GM19099 (cell line): ENCODE results near the gene GZMM.

Source experiments
- POLR2A ChIP-seq: IDR thresholded peaks from 3 replicates; pipeline ENCODE4 v1.6.1; 2011; ENCODE audit warnings: low read depth; ENCODE audit not compliant: insufficient read length; ENCODE audit errors: extremely low read depth

The GZMM gene

DNA sequence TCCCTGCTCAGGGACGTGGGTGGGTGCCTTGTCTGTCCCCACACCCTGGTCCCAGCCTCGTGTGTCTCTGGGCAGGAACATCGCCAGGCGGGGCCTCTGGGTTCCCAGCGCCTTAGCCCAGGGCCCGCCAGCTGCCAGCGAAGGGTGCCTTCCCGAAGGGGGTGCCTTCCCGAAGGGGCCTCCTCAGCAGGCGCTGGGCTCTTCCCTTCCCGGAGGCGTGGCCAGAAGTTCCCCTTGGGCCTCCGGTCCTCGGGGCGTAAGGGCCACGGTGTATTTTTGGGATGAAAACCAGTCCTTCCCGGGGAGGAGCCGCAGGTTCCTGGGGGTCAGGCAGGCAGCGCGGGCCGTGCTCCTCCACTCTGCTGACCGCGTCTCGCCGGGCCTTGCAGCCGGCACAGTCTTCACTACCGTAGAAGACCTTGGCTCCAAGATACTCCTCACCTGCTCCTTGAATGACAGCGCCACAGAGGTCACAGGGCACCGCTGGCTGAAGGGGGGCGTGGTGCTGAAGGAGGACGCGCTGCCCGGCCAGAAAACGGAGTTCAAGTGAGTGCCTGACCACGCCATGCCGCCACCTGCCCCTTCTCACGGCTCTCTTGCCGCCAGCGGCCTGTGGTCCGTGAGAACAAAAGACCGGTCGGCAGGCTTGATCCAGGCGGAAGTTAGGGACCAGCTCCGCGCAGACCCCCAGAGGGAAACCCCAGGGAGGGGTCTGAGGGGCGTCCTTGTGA is 35.4 kb downstream of the GZMM start:
- no peak for TF ChIP-seq POLR2A

DNA sequence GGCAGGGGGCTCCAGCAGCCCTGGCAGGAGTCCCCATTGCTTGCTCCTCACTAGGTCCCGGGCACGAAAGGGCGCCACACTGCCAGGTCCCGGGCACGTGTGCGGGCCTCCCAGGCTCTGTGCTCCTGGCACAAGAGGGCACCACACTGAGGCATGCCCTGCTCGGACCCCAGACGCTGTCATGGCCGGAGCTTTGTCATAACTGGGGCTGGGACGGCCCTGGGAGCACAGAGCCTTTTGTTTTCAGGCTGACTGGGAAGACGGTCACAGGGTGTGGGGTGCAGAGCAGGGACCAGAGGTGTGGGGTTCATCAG is 35.9 kb downstream of the GZMM start:
- no peak for TF ChIP-seq POLR2A

DNA sequence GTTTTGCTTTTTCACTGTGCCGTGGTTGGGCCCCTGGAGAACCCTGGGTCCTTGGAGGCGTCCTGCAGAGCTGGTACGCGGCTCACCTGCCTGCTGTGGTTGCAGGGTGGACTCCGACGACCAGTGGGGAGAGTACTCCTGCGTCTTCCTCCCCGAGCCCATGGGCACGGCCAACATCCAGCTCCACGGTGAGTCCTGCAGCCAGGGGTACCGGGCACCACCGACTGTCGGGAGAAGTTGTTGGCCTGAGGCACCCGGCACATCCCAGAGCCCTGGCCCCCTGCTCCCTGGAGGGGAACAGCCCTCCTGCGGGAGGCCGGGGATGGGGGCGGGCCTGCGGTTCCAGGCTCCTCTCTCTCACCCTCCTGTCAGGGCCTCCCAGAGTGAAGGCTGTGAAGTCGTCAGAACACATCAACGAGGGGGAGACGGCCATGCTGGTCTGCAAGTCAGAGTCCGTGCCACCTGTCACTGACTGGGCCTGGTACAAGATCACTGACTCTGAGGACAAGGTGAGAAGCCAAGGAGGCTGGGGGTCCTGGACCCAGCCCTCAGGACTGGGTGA is 36.5 kb downstream of the GZMM start:
- no peak for TF ChIP-seq POLR2A

DNA sequence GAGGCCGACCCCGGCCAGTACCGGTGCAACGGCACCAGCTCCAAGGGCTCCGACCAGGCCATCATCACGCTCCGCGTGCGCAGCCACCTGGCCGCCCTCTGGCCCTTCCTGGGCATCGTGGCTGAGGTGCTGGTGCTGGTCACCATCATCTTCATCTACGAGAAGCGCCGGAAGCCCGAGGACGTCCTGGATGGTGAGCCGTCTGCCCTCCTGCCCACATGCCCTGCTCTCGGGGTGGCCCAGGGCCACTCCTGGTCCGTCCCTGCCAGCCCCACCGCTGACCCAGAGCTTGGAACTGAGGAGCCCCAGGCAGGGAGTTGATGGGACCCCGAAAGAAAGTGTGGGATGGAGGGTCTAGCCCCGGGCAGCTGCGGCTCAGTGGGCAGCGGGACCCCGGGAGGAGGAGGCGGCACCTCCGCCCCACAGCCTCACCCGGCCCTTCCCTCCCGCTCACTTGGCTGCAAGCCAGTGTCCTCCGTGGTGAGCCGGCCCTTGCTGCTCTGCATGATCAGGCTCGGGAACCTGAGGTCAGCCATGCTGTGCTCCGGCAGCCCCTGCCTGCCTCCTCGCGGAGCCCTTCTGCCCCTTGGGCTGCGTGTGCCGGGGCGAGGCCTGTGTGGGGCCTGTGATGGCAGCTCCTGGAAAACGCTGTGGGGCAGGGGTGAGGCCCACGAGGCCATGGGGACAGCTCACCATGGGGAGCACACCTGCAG is 37.7 kb downstream of the GZMM start:
- no peak for TF ChIP-seq POLR2A

DNA sequence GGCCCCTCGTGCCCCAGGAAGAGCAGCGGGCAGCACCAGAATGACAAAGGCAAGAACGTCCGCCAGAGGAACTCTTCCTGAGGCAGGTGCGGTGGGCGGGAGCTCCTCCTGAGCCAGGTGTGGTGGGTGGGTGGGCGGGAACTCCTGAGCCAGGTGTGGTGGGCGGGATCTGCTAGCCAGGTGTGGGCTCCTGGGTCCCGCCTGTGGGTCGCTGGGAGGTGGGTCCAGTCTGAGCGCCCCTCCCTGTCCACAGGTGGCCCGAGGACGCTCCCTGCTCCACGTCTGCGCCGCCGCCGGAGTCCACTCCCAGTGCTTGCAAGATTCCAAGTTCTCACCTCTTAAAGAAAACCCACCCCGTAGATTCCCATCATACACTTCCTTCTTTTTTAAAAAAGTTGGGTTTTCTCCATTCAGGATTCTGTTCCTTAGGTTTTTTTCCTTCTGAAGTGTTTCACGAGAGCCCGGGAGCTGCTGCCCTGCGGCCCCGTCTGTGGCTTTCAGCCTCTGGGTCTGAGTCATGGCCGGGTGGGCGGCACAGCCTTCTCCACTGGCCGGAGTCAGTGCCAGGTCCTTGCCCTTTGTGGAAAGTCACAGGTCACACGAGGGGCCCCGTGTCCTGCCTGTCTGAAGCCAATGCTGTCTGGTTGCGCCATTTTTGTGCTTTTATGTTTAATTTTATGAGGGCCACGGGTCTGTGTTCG is 38.8 kb downstream of the GZMM start:
- no peak for TF ChIP-seq POLR2A

DNA sequence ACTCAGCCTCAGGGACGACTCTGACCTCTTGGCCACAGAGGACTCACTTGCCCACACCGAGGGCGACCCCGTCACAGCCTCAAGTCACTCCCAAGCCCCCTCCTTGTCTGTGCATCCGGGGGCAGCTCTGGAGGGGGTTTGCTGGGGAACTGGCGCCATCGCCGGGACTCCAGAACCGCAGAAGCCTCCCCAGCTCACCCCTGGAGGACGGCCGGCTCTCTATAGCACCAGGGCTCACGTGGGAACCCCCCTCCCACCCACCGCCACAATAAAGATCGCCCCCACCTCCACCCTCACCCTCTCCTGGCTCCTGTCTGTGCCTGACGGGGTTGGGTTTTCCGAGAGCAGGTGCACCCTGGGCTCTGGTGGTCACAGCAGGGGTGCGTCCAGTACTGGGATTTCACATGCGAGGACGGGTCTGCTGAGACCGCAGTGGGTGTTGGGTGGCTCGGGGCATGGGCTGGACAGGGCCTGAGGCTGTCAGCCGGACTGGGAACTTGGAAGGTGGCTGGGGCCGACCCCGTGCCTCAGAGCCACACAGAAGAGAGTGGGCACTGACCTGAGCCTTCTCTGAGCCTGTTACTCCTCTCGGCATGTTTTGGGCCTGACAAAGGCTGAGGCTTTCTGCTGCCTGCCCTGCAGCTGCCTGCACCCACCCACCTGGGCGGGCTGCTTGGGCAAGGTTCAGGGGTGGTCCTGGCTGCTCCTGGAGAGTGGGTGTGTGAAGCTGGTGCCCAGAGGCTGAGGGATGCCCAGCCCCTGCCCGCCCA is 39.5 kb downstream of the GZMM start:
- TF ChIP-seq POLR2A, result no peak

DNA sequence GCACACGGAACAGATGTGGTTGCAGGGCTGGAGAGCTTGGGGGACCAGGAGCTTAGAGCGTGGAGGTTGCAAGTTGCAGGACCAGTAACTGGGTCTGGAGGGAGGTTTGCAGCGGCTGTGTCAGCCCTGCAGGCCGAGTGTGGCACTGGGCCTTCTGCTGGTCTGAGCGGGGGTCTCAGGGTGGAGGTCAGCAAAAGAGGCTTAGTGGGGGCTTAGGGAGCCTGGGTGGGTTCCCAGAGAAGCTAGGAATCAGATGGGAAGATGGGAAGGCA is 40.1 kb downstream of the GZMM start:
- no peak for TF ChIP-seq POLR2A

DNA sequence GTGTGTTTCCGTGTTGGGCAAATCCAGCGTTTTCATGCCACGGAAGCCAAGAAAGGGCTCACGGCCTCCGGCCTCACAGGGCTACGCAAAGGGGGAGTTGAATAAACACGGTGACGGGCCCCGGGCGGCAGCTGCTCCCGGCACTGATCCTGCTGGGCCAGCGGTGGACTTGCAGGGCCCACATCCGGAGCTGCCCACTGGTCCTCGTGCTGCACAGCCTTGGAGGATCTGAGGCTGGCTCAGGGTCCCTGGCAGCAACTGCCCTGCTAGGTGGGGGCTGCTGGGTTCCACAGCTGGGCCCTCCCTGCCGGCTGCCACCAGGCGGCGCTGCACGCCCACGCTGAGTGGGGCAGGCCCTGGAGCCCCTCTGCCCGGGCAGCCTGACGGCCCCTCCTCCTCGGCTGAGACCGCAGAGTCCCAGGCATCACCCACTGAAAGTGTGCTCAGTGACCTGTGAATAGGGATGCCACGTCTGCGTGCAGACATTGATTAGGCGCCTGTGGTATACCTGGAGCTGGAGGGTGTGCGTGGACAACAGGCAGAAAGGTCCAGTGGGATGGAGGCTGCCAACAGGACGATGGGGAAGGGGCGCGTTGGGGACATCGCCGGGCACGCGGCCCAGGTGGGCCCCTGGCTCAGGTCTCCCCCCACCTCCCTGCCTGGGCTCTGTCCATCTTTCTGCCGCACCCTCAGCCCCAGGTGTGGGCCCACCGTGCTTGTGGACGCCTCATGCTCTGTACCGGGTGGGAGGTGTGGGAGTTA is 40.6 kb downstream of the GZMM start:
- TF ChIP-seq POLR2A, result no peak

DNA sequence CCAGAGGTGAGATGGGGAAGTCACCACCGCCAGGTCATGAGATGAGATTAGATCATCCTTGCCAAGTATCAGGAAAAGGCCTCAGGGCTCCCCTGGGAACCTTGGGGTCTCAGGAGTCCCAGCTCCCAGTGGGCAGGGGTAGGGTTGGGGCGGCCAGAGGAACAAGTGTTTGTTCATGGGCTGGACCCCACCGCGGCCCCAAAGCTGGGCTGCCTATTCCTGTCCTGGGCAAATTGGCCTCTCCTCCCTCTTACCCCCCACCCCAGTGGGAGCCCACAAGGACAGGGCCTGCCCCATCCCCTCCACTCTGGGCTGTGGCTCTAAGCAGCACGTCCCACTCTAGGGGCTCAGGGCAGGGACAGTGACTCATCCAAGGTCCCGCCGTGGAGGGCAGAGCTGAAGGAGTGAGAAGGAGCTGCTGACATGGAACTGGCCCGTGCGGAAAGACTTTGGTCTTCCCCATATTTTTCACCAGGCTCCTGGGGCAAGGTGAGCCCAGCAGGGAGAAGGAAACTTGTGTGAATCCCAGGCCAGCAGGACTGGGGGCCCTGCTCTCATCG is 41.8 kb downstream of the GZMM start:
- TF ChIP-seq POLR2A, result no peak

DNA sequence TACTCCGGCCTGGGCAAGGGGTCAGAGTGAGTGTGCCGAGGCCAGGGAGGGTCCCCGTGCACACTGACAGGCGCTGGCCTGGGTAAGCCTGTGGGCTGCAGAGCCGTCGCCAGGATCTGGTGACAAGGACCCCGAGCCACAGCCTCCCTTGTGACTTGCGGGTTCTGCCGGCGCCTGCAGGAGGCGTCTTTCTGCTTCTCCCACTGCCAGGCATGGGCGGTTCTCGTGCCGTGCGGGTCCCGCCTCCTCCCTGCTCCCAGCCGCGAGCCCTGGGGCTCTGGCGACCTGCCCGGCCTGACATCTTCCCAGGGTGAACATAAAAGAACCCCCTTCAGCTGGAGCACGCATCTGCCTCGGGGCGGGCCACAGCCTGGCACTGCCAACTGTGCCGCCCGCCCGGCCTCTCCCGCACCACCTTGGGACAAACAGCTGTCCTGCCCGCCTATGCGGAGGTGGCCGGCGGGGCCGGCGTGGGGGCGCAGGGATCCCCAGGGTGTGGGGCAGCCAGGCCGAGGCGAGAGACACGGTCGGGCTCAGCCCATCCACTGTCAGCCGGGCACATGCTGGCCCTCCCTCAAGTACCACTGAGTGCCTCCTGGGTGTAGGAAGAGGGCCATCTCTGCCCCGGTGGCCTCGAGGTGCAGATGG is 44.4 kb downstream of the GZMM start:
- no peak for TF ChIP-seq POLR2A

DNA sequence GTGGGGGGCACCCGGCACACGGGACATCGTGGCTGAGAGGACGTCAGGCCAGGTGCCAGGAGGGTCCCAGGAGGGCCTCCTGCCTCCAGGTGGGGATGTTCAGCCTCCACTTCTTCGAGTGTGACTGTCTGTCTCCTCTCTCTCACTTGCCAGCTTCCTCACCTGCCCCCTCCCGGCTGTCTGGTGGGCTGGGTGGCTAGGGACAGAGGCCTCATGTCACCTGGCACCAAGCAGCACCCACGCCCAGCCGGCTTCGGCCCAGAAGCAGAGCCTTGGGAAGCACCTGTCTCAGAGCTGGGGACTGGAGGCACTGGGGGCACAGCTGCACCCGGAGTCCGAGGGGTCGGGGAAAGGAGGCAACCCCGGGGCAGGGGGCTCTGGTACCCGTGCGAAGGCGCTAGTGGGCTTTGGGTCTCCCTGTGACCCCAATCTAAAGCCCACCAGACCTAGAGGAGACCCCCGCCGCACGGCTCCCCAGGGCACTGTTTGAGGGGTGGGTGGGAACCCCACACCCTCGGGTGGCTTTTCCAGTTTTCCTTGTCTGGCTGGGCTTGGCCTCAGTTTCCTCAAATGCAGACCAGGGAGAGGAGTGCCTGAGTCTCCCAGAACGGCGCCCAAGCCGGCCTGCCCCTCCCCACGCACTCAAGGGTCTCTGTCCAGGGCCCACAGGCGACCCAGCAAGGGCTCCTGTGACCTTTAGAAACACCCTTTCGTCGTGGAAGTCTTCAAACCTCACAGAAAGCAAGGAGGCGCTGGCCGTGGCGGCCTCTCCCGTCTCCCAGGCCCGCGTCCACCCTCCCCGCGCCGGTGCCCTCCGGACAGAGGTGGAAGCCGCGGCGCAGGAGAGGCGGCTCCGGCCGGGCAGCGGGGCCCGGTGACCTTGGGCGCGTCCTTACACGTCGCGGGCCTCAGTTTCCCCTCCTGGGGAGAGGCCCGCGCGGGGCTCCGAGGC is 45.2 kb downstream of the GZMM start:
- TF ChIP-seq POLR2A, result no peak

DNA sequence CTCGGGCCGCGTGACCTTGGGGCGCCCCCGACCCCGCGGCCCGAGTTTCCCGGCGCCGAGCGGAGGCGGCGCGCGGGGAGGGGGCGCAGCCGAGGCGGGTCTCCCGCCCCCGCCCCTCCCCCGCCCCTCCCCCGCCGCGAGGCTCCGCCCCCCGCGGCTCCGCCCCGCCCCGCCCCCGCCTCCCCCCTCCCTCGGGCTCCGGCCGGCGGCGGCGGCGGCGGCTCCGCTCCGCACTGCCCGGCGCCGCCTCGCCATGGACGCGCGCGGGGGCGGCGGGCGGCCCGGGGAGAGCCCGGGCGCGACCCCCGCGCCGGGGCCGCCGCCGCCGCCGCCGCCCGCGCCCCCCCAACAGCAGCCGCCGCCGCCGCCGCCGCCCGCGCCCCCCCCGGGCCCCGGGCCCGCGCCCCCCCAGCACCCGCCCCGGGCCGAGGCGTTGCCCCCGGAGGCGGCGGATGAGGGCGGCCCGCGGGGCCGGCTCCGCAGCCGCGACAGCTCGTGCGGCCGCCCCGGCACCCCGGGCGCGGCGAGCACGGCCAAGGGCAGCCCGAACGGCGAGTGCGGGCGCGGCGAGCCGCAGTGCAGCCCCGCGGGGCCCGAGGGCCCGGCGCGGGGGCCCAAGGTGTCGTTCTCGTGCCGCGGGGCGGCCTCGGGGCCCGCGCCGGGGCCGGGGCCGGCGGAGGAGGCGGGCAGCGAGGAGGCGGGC is 46.0 kb downstream of the GZMM start, which contains the start of gene HCN2:
HCN2 (plus strand) TSS at position 189 of the 703 bp plus-strand sequence; CDS start at position 254, 65 bp downstream.
- no peak for TF ChIP-seq POLR2A

DNA sequence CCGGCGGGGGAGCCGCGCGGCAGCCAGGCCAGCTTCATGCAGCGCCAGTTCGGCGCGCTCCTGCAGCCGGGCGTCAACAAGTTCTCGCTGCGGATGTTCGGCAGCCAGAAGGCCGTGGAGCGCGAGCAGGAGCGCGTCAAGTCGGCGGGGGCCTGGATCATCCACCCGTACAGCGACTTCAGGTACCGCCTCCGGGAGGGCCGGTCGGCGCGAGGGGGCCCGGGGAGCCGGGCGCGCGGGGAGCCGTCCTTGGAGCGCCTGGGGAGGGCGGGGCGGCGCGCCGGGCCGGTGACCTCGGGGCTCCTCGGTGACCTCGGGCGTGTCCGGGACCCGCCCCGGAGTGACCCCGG is 46.5 kb downstream of the GZMM start:
- no peak for TF ChIP-seq POLR2A

DNA sequence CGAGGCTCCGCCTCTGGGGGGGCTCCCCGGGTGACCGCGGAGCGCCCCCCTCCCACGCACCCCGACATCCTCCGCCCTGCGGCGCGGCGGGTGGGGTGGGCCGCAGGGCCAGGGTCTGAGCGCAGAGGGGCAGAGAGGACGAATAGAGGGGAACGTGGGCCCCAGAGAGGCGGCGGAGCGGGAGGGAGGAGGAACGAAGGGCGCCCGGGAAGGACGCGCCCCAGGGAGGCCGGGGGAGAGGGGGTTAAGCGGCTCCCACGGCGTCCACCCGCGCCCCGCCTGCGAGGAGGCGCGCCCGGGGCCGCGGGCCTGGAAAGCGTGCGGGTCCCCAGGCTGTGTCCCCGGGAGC is 46.9 kb downstream of the GZMM start:
- no peak for TF ChIP-seq POLR2A
